Nucleus accumbens (tissue), 56 donors: ENCODE results near the gene SLC10A3.

ENCODE experiments used
- DNase-seq, 56 donors: peaks; one replicate each; lab custom pipeline; 2025; lab: John Stamatoyannopoulos, UW

Gene SLC10A3

GRCh38 chrX:154467556-154467955 lies 22.9 kb downstream of the SLC10A3 start:
- no peak for DNase-seq

- no peak for DNase-seq
Observed at GRCh38 chrX:154466907-154467306, 23.5 kb downstream of the SLC10A3 start.

GRCh38 chrX:154466036-154466435 lies 24.4 kb downstream of the SLC10A3 start:
- no peak for DNase-seq

- DNase-seq: no peak
Observed at GRCh38 chrX:154465601-154466000, 24.8 kb downstream of the SLC10A3 start.

- no peak for DNase-seq
Observed at GRCh38 chrX:154464806-154465365, 25.5 kb downstream of the SLC10A3 start.

GRCh38 chrX:154463611-154464220 lies 26.7 kb downstream of the SLC10A3 start:
- no peak for DNase-seq

- DNase-seq: peak in 27 of 56 donors; percentile 1 to 59 (median 10)
Observed at GRCh38 chrX:154462396-154462795, 28.0 kb downstream of the SLC10A3 start.

GRCh38 chrX:154460326-154460725 lies 30.1 kb downstream of the SLC10A3 start:
- peak in 2 of 56 donors; percentile 1 to 23 for DNase-seq

GRCh38 chrX:154459832-154460231 lies 30.6 kb downstream of the SLC10A3 start:
- DNase-seq: no peak

- peak in 20 of 56 donors; percentile 2 to 35 (median 12) for DNase-seq
Observed at GRCh38 chrX:154458954-154459778, 31.3 kb downstream of the SLC10A3 start.

- peak in 31 of 56 donors; percentile 3 to 70 (median 33) for DNase-seq
Observed at GRCh38 chrX:154458116-154458953, 32.1 kb downstream of the SLC10A3 start, which contains the start of gene PLXNA3. Gene PLXNA3 (plus strand): TSS chrX:154458281. CDS start chrX:154460184, 1,903 bp downstream.

GRCh38 chrX:154457491-154458115 lies 32.8 kb downstream of the SLC10A3 start:
- peak in 19 of 56 donors; percentile 6 to 64 (median 34) for DNase-seq

- peak in 26 of 56 donors; percentile 1 to 59 (median 15) for DNase-seq
Observed at GRCh38 chrX:154452823-154453222, 37.6 kb downstream of the SLC10A3 start.

GRCh38 chrX:154450312-154450711 lies 40.1 kb downstream of the SLC10A3 start:
- DNase-seq: peak in 20 of 56 donors; percentile 1 to 58 (median 12)

GRCh38 chrX:154449618-154450017 lies 40.8 kb downstream of the SLC10A3 start:
- DNase-seq: no peak

- no peak for DNase-seq
Observed at GRCh38 chrX:154448484-154448883, 41.9 kb downstream of the SLC10A3 start.

GRCh38 chrX:154446430-154446829 lies 44.0 kb downstream of the SLC10A3 start:
- DNase-seq: no peak

GRCh38 chrX:154445776-154446175 lies 44.7 kb downstream of the SLC10A3 start:
- DNase-seq: no peak

GRCh38 chrX:154444755-154445246 lies 45.6 kb downstream of the SLC10A3 start:
- no peak for DNase-seq
